ENCODE results near the gene GNPNAT1. TPM values are rescaled to one million over a fixed set of nuclear protein-coding genes. Genes with fewer than 3 reads are reported as not detected.
"Not testable (repeated sequence)": the region's sequence is repeated elsewhere in the genome, so short reads cannot be mapped to it uniquely, and the experiment has no call there.

GNPNAT1 gene
- total RNA-seq, 1 donor from 2014 or later = 14.9 TPM

GRCh38 chr14:52735921-52736489, 55.4 kb downstream of the GNPNAT1 start:
- ATAC-seq = no peak
- intact Hi-C loops (cut with DNase I) = no loop called here

GRCh38 chr14:52733824-52734223, 57.6 kb downstream of the GNPNAT1 start:
- no peak for DNase-seq (ENCODE audit: low spot score)
- intact Hi-C loops (cut with DNase I) = no loop called here
- ATAC-seq = no peak

More at GRCh38 chr14:52735921-52736489, 55.4 kb downstream of the GNPNAT1 start:
- DNase-seq (ENCODE audit: low spot score) = no peak

DNA sequence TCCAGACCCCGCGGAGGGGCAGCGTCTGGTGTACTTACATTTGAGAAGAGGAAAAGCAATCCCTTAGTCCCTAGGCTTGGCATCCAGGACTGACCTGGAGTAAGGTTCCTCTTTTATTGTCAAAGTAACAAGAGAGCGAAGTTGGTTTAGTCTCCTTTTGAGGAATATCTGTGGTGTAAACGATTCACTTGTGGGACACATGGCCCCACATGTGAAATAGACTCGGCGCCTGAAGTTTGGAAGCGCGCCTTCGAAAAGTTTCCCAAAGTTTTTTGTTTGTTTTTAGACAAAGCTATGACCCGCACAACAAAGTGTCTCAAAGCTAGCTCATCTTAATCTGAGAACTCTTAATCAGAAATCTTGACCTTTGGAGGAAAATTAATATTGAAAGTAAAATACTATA, 60.7 kb downstream of the GNPNAT1 start:
- intact Hi-C loops (cut with DNase I) = no loop called here
- DNase-seq (ENCODE audit: low spot score) (no peak), ATAC-seq (peak; percentile 22)

DNA sequence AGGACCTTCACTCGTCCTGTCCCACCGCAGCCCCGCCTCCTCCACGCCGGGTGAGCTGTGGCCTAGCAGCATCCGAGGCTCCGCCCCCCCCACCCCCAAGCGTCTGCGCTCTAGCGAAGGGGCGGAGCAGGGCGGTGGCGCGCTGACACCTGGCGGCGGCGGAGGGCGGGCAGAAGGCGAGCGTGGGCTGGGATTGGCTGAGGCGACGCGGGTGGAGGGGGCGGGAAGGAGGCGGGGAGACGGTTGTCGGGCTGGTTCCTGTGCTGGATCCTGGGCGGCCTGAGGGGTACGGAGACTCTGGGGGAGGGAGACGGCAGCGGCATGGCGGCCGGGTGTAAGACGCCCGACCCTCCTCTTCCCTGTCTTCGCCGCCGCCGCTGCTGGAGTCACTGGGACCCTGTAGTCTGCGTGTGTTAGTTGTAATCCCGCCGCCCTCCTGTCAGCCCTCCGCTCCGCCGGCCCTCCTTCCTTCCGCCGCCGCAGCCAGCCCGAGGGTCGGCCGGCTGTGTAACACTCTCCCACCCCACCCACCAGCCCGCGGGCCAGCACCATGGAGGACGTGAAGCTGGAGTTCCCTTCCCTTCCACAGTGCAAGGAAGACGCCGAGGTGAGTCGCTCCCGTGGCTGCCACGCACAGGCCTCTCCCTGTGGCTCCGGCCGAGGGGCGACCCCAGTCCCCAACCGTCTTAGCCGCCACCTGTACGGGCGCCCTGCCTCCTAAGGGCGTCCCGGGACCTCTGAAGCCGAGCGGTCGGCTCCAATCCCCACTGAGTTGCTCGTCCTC, 61.3 kb downstream of the GNPNAT1 start, which contains the start of gene STYX:
Gene STYX, plus strand, starts transcription at position 242 of the 784 bp plus-strand sequence. Its CDS starts 309 bp downstream, at position 551.
- ATAC-seq (peak; percentile 100), DNase-seq (ENCODE audit: low spot score) (peak; percentile 99)
- intact Hi-C loops (cut with DNase I) = no loop called here

DNA sequence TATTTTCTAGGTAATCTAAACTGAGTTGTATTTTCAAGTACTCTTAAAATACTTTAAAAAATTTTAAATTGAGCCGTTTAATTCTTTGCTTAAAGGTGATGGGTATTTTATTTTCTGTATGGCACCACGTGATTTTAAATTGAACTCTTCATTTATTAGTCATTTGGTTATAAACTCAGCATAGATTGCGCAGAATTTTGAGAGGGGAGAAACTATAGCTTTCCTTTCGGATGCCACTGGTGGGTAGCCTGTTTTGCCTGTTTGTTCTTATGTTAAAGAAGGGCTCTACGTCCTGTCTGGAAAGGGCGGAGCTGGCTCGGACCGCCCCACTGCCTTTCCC, 61.9 kb downstream of the GNPNAT1 start:
- ATAC-seq = no peak
- intact Hi-C loops (cut with DNase I) = no loop called here
- no peak for DNase-seq (ENCODE audit: low spot score)

DNA sequence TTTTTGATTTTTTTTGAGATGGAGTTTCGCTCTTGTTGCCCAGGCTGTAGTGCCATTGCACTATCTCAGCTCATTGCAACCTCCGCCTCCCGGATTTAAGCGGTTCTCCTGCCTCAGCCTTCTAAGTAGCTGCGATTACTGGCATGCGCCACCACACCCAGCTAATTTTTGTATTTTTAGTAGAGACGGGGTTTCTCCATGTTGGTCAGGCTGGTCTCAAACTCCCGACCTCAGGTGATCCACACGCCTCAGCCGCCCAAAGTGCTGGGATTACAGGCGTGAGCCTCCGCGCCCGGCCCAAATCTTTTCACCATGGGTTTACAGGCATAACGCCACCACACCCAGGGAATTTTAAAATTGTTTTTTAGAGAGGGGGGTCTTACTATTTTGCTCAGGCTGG, 62.4 kb downstream of the GNPNAT1 start:
- ATAC-seq; DNase-seq (ENCODE audit: low spot score); intact Hi-C loops (cut with DNase I): not testable (repeated sequence)

- intact Hi-C loops (cut with DNase I); ATAC-seq; DNase-seq (ENCODE audit: low spot score): not testable (repeated sequence)
These were observed 63.9 kb downstream of the GNPNAT1 start for GRCh38 chr14:52727509-52727908.

Other genes starting within 250 kb of the GNPNAT1 start
- 15.2 TPM for gene TXNDC16, start 239.1 kb downstream of the GNPNAT1 start, total RNA-seq
- 1.1 TPM for gene GPR137C, start 238.8 kb downstream of the GNPNAT1 start, total RNA-seq
- 42.5 TPM for gene ERO1A, start 96.0 kb downstream of the GNPNAT1 start, total RNA-seq
- gene PSMC6, start 84.4 kb downstream of the GNPNAT1 start, total RNA-seq = 79.1 TPM
- 11.3 TPM for gene STYX, start 61.4 kb downstream of the GNPNAT1 start, total RNA-seq
- gene FERMT2, start 159.4 kb upstream of the GNPNAT1 start, total RNA-seq = 210 TPM

All from sciatic nerve (tissue), 2 donors.